ENCODE data around the gene CYP3A4. TPM values are rescaled to one million over a fixed set of nuclear protein-coding genes. Genes with fewer than 3 reads are reported as not detected.

CYP3A4 gene
- total RNA-seq, 1 experiment from 2014 or later = not detected

DNA sequence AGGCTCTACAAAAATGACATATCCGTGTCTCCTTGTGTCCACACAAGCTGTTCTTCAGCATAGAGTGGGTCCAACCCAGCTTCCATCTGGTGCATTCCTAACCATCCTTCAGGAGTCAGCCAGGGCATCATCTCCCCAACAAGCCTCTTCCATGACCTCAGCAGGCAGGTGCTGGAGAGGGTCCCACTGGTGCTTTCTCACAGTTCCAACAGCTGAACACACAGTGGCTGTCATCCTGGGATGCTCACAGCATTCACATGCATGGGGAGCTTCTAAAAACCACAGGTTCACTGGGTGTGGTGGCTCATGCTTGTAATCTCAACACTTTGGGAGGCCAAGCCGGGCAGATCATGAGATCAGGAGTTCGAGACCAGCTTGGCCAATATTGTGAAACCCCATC, 6.4 kb upstream of the CYP3A4 start:
- no peak overlapping the region for H2AK5ac ChIP-seq (ENCODE audit: insufficient read length, low read length)

More for the DNA sequence above, 6.4 kb upstream of the CYP3A4 start:
- Histone ChIP-seq H3K23ac (ENCODE audit: insufficient read length, low read depth, low read length) (no peak overlapping the region), H3K23me2 (ENCODE audit: insufficient read length, low read depth, low read length, poor library complexity, severe bottlenecking) (no peaks in the 10 kb centered on the region), H2BK12ac (ENCODE audit: insufficient read length, low read depth, low read length) (no peak overlapping the region), H4K91ac (ENCODE audit: insufficient read length, low read depth, low read length) (no peak overlapping the region), H3T11ph (ENCODE audit: low read length) (no peak overlapping the region), H2BK20ac (ENCODE audit: low read depth, low read length, poor library complexity, severe bottlenecking) (no peak overlapping the region), H2BK15ac (ENCODE audit: low read depth, low read length) (no peak overlapping the region), H3K79me1 (ENCODE audit: insufficient read depth, low read depth, low read length, poor library complexity, severe bottlenecking) (no peaks in the 10 kb centered on the region), H3K4ac (ENCODE audit: low read depth, low read length) (no peak overlapping the region), H3K27ac (ENCODE audit: insufficient read length, low read depth, low read length) (no peak overlapping the region), H3K79me2 (ENCODE audit: insufficient read depth, low read length) (no peaks in the 10 kb centered on the region), H3K27me3 (ENCODE audit: insufficient read depth, low read length) (no peaks in the 10 kb centered on the region), H3K4me2 (ENCODE audit: insufficient read depth, insufficient read length, low read length) (no peak overlapping the region), H3K9me3 (ENCODE audit: control insufficient read depth, low read depth, low read length) (no peaks in the 10 kb centered on the region), H2BK5ac (ENCODE audit: insufficient read length, low read length) (no peak overlapping the region), H2AFZ (ENCODE audit: low read length) (no peak overlapping the region), H3K4me1 (ENCODE audit: insufficient read depth, low read length) (no peaks in the 10 kb centered on the region), H4K20me1 (ENCODE audit: control insufficient read depth, insufficient read depth, insufficient read length) (no peaks in the 10 kb centered on the region), H3K56ac (ENCODE audit: insufficient read length, low read depth, low read length) (no peak overlapping the region), H3K14ac (ENCODE audit: insufficient read depth, low read length) (no peak overlapping the region), H3K18ac (ENCODE audit: insufficient read length, low read depth, low read length) (no peak overlapping the region), H4K8ac (replicated peaks; ENCODE audit: insufficient read length, low read depth, low read length) (no peak overlapping the region), H4K5ac (ENCODE audit: insufficient read length, low read depth, low read length) (no peak overlapping the region), H2BK120ac (ENCODE audit: low read depth, low read length, poor library complexity, severe bottlenecking) (no peak overlapping the region), H3K9ac (ENCODE audit: extremely low read depth, insufficient read length, low read length) (no peak overlapping the region)
- Mint-ChIP-seq H3K36me3 (ENCODE audit: insufficient read depth in 1 of 3, low read depth in 3 of 3) (no peaks in the 10 kb centered on the region), H3K27me3 (ENCODE audit: low read depth) (peaks cover 14% of the 10 kb centered on the region), H3K9me3 (no peaks in the 10 kb centered on the region; a peak in 1 of 5 replicates), H3K4me1 (no peaks in the 10 kb centered on the region), H3K4me3 (no peak overlapping the region), H3K27ac (no peak overlapping the region)
- no peak for TF ChIP-seq CTCF (conservative IDR thresholded peaks at IDR 0.05)
- WGBS (ENCODE audit: extremely low coverage, insufficient read length, low lambda C conversion rate) = no CpG with 5 or more reads among the region's 3 CpGs
- DNase-seq = no peak
